Measurements from ENCODE around the gene LMNA.
A peak's percentile ranks its signal among the peaks of the same experiment; 100 is the strongest.
"Not testable (repeated sequence)": the region's sequence is repeated elsewhere in the genome, so short reads cannot be mapped to it uniquely, and the experiment has no call there.

Gene LMNA

GRCh38 chr1:156167536-156167935 lies 53.0 kb downstream of the LMNA start:
- DNase-seq, result no peak

- DNase-seq, result no peak
Observed at GRCh38 chr1:156172696-156173470, 58.4 kb downstream of the LMNA start.

DNA sequence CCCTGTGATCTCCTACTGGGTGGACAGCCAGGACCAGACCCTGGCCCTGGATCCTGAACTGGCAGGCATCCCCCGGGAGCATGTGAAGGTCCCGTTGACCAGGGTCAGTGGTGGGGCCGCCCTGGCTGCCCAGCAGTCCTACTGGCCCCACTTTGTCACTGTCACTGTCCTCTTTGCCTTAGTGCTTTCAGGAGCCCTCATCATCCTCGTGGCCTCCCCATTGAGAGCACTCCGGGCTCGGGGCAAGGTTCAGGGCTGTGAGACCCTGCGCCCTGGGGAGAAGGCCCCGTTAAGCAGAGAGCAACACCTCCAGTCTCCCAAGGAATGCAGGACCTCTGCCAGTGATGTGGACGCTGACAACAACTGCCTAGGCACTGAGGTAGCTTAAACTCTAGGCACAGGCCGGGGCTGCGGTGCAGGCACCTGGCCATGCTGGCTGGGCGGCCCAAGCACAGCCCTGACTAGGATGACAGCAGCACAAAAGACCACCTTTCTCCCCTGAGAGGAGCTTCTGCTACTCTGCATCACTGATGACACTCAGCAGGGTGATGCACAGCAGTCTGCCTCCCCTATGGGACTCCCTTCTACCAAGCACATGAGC lies 62.2 kb downstream of the LMNA start:
- no peak for DNase-seq

- no peak for DNase-seq
Observed at GRCh38 chr1:156177919-156178654, 63.6 kb downstream of the LMNA start.

DNA sequence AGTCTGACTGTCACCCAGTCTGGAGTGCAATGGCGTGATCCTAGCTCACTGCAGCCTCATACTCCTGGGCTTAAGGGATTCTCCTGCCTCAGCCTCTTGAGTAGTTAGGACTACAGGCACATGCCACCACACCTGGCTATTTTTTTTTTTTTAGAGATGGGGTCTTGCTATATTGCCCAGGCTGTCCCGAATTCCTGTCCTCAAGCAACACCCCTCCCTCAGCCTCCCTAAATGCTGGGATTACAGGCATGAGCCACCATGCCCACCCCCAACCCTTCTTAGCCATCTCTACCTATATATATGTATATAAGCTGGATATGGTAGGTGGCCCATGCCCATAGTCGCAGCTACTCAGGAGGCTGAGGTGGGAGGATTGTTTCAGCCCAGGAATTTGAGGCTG lies 66.0 kb downstream of the LMNA start:
- no peak for DNase-seq

GRCh38 chr1:156181391-156181924 lies 66.9 kb downstream of the LMNA start:
- DNase-seq, result peak; percentile 22

GRCh38 chr1:156182010-156182779 lies 67.7 kb downstream of the LMNA start:
- not testable (repeated sequence) for DNase-seq

- not testable (repeated sequence) for DNase-seq
Observed at GRCh38 chr1:156186347-156187177, 72.1 kb downstream of the LMNA start.

All from NCI-H524 treated with DMSO at 0.1 percent for 48 hours (cell line).